GM18868 (cell line): Measurements from ENCODE around the gene FPR2.
"Not testable (repeated sequence)": the region's sequence is repeated elsewhere in the genome, so short reads cannot be mapped to it uniquely, and the experiment has no call there.

Source experiments
- ATAC-seq: cut with Tn5 transposase; IDR thresholded peaks from one replicate; pipeline ENCODE4 v1.9.1; 2021; ENCODE audit warnings: mild to moderate bottlenecking, moderate library complexity; ENCODE audit not compliant: unreplicated experiment

Gene FPR2

DNA sequence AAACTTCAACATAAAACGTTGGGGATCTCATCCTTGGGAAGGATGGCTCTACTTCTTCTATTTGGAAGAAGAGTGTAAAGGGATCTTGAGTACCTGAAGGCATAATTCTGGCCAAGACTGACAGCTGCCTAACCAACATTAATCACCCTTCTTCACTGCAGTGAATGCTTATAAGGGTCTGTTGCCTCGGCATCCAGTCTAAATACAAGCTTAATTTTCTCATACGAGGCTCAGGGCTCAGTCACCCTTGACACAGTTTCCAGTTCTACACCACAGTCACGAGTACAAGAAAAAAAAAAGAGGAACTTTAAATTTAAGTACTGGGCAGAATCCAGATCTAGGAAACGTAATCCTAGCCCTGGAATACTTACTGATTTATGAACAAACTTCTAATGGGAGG lies 43.0 kb downstream of the FPR2 start:
- ATAC-seq: no peak

GRCh38 chr19:51804789-51805188 lies 43.8 kb downstream of the FPR2 start:
- not testable (repeated sequence) for ATAC-seq

DNA sequence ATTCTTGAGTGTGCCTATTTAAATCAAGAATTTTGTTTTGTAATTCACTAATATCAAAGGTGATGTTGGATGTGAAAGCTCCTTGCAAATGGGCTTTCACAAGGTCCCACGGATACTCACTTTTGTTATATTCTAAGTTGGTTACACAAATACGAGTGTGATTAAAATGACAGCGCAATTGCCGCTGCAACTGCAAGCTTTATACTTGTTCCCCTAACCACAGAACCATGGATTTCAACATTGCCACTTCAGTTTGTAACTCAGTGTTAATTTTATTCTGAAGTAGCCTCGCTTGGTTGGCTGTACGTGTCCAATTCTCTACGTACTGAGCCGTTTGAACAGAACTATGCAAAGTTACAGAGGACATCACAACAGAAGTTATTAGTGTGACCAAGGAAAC lies 44.4 kb downstream of the FPR2 start:
- ATAC-seq: not testable (repeated sequence)

DNA sequence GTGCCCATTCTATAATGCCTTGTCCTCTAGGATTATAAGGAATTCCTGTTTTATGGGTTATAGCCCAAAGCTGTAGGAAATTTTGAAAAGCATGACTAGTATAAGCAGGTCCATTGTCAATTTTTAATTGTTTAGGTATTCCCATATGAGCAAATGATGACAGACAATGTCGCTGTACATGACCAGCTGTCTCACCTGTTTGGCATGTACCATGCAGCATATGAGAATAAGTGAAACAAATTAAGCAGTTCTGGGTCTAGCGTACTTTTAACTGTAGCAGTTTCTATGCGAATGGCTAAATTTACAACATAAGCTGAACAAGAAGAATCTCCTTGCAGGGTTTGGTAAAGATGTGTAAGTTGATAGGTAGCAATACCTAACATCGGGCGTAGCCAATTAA lies 45.6 kb downstream of the FPR2 start:
- ATAC-seq: not testable (repeated sequence)

DNA sequence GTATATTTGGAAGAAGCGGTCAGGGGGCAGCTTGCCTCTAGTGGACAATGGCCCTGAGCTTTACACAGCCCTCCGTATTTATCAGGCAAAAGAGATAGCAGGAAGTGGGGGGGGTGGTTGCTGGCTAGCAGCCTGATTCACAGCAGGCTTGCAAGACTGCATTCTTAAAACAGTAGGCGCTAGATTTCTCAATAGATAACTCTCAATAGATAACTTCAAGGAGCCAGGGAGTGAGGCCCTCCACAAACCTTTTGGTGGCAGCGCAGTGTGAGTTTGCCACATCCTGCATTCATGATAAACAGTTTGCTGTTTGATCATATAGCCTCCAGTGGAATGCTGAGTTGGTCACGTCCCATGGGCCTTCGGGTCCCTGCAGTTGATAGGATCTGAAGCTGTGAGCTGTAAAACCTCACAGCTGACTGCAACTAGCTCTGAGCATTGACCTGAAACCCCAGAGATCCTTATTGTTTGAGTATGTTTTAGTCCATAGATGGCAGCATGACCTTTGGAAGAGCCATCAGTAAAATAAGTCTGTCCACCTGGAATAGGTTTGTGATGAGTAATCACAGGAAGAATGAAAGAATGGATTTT lies 46.2 kb downstream of the FPR2 start:
- no peak for ATAC-seq

DNA sequence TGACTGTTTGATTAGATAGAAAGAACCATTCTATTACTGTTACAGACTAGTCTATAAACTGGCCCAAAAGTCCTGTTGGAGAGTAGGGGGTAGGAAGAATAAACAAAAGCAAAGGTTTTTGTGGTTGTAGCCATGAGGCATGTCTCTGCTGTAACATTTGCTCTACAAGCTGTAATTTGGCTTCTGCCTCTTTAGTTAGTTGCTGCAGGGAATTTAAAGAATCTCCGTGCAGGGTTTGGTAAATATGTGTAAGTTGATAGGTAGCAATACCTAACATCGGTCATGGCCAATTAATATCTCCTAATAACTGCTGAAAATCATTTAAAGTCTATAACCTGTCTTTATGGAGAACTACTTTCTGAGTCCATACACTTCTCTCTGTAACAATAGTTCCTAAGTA lies 46.9 kb downstream of the FPR2 start:
- ATAC-seq: no peak

DNA sequence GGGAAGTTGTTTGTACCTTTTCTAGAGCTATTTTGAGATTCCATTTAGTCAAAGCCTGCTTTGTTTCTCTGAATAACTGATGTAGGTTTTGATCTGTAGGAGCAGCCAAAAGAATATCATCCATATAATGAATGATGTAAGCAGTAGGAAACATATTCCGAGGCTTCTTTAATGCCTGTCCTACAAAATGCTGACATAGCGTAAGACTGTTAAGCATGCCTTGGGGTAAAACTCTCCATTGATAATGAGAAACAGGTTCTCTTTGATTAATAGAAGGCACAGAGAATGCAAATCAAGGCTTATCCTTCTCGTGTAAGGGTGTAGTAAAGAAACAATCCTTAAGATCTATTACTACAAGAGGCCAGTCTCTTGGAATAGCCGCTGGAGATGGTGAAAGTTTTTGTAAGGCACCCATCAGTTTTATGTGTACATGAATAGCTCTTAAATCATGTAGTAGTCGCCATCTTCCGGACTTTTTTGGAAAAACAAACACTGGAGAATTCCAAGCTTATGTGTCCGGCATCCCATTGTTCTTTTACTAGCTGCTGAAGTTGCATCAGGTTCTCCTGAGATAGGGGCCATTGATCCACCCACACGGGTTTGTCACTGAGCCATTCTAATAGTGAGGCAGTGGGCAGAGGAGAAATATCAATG lies 47.5 kb downstream of the FPR2 start:
- no peak for ATAC-seq

GRCh38 chr19:51809787-51810186 lies 48.8 kb downstream of the FPR2 start:
- ATAC-seq: no peak

DNA sequence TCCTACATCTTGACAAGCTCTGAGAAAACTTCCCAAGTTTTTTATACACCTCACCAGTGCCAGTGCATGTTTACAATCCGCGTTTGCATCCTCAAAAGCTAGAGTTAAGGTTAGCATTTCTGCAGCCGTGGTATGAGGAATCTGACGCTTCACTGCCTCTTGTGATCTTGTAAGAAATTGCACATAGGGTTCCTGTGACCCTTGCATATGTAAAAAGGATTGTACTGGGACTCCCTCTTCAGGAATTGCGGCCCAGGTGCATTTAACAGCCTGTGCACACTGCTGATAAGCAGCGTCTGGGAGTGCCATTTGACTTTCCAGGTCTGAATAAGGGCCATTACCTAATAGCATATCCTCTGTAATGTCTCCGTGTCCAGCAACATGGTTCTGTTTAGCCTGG lies 49.2 kb downstream of the FPR2 start:
- ATAC-seq: no peak

DNA sequence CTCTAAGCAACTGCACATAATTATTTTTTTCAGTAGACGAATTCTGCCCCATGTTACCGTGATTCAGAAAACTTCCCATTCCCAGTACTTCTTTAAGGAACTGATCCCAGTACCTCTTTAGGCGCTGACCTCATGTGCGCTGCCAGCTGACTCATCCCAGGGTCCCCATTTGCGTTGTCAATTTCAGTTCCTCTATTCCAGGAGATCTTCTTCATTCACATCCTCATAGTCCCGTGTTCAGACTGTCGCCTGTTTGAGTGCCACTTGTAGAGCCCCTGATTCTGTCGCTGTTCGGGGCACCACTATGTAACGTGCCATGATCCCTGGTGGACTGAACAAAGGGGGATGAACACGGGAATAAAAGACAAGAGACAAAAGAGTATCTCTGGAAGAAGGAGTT lies 50.4 kb downstream of the FPR2 start:
- no peak for ATAC-seq

DNA sequence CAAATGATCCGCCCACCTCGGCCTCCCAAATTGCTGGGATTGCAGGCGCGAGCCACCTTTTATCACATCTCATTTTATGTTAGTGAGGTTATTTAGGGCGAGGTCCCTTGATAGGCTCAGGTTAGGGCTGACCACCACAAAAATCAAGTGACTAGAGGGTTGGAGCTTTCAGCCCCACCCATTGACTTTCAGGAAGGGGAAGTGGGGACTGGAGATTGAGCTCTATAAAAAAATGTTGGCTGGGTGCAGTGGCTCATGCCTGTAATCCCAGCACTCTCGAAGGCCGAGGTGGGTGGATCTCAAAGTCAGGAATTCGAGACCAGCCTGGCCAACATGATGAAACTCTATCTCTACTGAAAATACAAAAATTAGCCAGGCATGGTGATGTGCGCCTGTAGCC lies 54.1 kb downstream of the FPR2 start:
- ATAC-seq: no peak

- ATAC-seq: no peak
These were observed 55.7 kb downstream of the FPR2 start for GRCh38 chr19:51816711-51817110.

GRCh38 chr19:51820011-51820410 lies 59.0 kb downstream of the FPR2 start:
- ATAC-seq: no peak
